AG04449 (cell line): Measurements from ENCODE around the gene MAOB.

Source experiments
- CTCF ChIA-PET: fragments of 350-600 bp; formaldehyde crosslinking; extraction: SDS; loops from one replicate; lab custom pipeline; 2021; ENCODE audit warnings: antibody characterized with exemption; lab: Yijun Ruan, JAX
- POLR2A ChIA-PET: fragments of 400-600, 350-600 bp; formaldehyde crosslinking; extraction: SDS; loops from one replicate; lab custom pipeline; 2020; ENCODE audit warnings: antibody characterized with exemption, inconsistent platforms; lab: Yijun Ruan, JAX
- DNase-seq: peaks from one replicate; pipeline ENCODE4 v3.0.0-alpha.2; 2010; ENCODE audit warnings: low read depth, low spot score
- H3K4me3 ChIP-seq: 2 replicates; pipeline ENCODE4 v1.5.1; 2011; ENCODE audit warnings: low read depth, mild to moderate bottlenecking, control low read depth, low read length
- TF ChIP-seq, protein P1 (sequence below): IDR thresholded peaks from one replicate; pipeline ENCODE4 v1.5.1; 2011; ENCODE audit warnings: mild to moderate bottlenecking, moderate library complexity, low read length, control low read depth, inconsistent platforms; ENCODE audit not compliant: insufficient read depth; ENCODE audit errors: missing control alignments

Gene MAOB

DNA sequence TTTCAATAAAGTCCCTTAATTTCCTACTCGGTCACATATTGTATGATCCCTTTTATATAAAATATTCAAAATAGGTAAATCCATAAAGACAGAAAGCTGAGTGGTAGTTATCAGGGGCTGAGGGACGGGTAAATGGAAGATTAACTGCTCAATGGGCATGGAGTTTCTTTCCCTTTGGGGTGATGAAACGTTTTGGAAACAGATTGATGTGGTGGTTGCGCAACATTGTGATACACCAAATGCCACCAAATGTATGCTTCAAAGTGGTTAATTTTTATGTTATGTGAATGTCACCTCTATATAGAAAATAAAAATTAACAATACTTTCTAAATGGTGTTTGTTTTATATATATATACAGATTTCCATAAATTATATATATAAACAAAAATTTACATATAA, 15.0 kb upstream of the MAOB start:
- ChIA-PET CTCF (no interaction called here), POLR2A (no interaction called here)
- H3K4me3 ChIP-seq = no peak overlapping the region
- no peak for DNase-seq
- TF ChIP-seq, protein P1, sequence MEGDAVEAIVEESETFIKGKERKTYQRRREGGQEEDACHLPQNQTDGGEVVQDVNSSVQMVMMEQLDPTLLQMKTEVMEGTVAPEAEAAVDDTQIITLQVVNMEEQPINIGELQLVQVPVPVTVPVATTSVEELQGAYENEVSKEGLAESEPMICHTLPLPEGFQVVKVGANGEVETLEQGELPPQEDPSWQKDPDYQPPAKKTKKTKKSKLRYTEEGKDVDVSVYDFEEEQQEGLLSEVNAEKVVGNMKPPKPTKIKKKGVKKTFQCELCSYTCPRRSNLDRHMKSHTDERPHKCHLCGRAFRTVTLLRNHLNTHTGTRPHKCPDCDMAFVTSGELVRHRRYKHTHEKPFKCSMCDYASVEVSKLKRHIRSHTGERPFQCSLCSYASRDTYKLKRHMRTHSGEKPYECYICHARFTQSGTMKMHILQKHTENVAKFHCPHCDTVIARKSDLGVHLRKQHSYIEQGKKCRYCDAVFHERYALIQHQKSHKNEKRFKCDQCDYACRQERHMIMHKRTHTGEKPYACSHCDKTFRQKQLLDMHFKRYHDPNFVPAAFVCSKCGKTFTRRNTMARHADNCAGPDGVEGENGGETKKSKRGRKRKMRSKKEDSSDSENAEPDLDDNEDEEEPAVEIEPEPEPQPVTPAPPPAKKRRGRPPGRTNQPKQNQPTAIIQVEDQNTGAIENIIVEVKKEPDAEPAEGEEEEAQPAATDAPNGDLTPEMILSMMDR = no peak

DNA sequence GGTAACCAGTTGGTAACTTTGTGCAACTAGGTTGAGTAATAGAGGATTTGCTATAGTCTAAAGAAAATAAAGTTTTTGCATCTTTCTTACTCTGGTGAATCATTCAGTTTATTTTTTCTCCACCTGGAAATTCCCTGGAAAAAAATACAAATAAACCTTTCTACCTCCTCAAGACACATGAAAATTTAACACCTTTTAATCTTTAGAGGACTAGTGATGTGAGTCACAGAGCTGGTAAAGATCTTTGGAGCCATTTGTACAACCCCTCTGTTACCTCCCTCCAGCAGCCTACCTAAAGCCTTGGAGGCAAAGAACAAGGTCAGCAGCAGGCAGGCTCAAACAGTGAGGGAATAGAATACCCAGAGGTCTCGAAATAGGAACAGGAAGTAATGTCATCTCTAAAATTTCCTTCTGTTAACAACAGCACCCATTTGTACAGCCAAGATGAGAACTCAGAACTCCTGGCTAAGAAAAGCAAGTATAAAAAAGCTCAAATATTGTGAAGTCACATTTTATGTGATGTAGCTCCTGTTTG, 10.2 kb upstream of the MAOB start:
- POLR2A ChIA-PET = no interaction called here
- CTCF ChIA-PET = no interaction called here
- no peak for DNase-seq
- no peak overlapping the region for H3K4me3 ChIP-seq
- TF ChIP-seq, protein P1 = no peak

DNA sequence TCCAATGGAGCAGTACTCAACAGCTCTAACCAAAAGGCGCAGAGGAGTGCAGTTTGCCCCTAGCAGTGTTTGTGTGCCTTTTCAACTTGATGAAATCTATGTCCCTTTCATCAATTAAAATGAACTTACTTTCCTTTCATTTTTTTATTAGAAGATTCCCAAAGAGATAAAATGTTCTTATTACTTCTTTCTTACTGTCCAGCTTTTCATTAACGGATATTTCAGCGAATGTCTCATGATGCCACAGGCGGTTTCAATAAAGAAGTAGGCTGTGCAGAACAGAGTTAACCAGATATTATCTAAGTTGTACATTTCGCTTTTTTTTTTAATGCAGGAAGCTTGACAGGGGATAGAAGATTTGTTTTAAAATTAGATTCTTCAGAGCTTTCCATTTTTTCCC, 3.4 kb upstream of the MAOB start:
- ChIA-PET POLR2A (no interaction called here), CTCF (no interaction called here)
- DNase-seq = no peak
- no peak overlapping the region for H3K4me3 ChIP-seq
- TF ChIP-seq, protein P1 = no peak

DNA sequence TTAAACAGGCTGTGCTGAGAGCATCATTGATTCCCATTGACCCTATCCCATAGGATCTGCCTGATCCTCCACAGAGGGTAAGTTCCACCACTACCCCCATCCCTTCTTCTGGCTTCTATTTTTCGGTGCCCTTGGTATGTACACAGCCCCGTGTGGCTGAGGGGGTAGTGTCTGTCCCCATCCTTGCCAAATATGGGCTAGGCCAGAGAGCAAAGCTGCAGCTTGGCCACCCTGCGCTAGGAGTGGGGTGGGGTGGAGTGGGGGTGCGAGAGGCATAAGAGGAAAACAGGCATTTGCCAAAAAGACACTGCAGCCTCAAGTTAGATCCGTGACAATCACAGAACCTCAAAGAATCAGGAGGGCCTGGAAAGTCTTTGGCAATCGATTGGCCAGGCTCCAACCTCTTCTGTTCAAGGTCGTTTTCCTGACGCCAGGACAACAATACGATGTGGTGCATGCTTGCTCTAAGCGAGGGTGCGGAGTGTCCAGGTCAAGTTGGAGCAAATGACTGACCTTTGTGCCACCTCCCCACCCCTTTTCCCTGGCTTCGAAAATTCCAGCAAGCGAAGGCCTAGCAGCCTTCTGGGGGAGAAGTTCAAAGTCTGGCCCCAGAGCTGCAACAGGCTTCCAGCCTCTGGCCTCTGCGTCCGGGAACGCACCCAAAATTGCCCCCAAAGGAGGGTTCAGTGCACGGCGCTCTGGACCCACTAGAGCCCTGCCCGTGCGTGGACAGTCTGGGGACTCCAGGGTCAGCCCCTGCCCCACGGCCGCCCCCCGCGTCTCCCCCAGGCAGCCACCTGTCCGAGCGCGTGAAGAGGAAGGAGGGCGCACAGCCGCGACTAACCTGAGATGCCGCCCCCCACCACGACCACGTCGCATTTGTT, 598 bp downstream of the MAOB start:
- TF ChIP-seq, protein P1 = no peak
- no peak overlapping the region for H3K4me3 ChIP-seq
- ChIA-PET CTCF (no interaction called here), POLR2A (no interaction called here)
- DNase-seq = no peak

DNA sequence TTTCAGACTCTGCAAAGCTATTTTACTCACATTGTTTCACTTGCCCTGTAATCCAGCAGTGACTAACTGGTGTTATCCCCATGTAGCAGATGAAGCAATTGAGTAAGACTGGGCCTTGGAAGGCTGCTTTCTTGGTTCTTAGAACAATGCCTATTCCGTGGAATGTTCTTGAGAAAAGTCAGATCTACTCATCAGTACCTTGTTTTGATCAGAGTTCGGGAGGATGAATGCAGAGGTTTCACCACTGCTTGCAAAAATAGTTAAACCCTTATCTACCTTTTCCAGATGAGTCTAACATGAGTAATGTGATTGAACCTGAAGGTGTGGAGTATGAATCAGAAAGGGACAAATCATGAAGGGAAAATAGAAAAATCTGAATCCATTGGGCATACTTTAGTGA, 1.8 kb downstream of the MAOB start:
- TF ChIP-seq, protein P1 = no peak
- ChIA-PET POLR2A (no interaction called here), CTCF (no interaction called here)
- DNase-seq = no peak
- no peak overlapping the region for H3K4me3 ChIP-seq

DNA sequence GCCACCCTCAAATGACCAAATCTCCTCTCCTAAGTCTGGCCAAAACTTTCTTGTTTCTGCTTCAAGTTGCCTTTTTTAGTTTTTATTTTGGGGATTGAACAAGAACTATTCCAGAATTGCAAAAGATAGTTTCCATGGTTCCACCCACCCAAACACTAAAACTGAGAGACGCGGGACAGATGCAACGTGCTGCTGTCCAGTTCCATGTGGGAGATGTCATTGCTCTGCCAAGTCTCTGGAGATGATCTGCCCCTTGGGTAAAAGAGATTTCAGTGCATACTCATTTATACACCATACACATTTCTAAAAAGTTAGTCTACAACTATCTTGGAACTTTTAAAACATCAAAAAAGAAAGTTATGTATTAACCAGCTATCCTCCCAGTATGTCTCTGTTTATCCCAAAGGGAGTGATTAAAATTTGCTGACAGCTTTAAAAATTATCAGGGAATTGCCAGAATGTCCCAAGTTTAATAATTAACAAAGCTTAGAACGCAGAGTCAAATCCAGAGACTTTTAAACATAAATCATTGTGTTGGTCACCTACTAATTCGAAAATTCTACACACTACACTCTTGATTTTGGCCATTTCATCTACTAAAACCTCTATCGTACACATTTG, 3.2 kb downstream of the MAOB start:
- H3K4me3 ChIP-seq = no peak overlapping the region
- TF ChIP-seq, protein P1 = no peak
- ChIA-PET CTCF (no interaction called here), POLR2A (no interaction called here)
- no peak for DNase-seq
